GOT3 (cell line): Measurements from ENCODE around the gene DOCK2.

Experiments
- DNase-seq: peaks from one replicate; lab custom pipeline; 2025; ENCODE audit warnings: mixed read lengths; lab: John Stamatoyannopoulos, UW

DOCK2 gene

DNA sequence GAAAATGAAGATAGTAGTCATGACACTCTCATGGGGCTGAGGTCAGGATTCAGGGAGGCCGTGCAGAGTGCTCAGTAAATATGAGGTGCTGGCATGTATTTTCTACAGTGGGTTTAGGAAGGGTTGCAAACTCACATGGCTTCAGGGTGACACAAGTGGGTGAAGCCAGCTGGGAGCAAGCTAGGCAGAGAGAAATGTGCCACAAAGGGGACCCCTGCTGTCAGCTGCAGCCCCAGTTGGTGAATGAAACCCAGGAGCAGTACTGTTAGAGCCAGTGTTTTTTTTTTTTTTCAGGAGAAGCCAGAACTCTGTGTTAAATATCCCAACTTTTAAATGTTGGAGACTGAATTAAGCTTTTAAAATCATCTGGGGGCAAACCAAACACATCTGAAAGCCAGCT, 267.9 kb downstream of the DOCK2 start:
- DNase-seq, result no peak

- no peak for DNase-seq
These were observed 269.9 kb downstream of the DOCK2 start for GRCh38 chr5:169906745-169907649.

DNA sequence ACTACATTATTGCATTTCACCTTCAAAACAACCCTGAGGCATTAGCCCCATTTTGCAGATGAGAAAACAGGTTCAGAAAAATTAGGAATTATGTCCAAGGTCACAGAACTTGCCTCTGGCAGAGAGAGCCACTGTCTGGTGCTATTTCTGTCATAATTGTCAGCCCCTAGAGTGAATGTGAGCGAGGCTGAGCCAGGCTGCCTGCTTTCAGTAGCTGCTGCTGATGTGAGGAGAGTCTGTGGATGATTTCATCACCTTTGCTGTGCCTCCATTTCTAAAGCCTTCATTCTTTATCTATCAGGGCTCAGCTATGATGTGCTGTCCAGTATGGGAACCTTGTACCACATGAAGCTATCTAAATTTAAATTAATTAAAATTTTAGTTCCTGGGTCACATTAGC, 271.8 kb downstream of the DOCK2 start:
- no peak for DNase-seq

DNA sequence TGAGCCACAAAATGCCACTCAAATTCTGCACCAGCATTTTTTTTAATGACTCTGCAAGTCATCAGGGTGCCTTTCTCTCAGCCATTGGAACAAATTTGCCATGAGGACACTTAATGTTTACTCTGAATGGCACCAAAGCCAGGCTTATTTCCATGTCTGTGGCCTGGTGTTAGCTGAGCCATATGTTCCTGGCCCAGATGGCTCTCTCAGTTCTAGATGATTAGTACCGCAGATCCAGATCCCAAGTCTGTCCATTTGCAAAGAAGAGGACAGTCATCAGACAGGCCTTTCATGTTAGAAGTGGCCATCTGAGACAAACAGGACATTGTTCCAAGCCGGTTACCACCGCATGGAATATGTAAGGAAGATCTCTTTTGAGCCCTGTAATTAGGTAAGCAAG, 272.9 kb downstream of the DOCK2 start:
- no peak for DNase-seq

DNA sequence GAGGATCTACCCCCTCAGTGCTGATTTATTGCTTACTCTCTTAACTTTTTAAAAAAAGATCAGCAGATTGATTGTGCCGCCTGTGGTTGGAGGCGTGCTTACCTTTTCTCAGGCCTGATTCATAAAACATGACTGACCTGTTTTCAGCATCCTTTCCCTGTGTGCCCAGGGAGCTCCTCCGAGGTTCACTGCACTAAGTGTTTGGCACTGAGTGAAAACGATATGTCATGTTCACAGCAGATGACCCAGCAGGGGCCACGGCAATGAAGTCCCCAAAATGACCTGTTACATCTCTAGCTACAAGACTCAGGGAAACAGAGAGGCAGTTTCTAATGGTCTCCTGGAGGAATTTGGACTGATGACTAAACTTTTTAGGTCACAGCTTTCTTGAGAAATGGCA, 273.3 kb downstream of the DOCK2 start:
- DNase-seq, result no peak

GRCh38 chr5:169911448-169912212, 274.6 kb downstream of the DOCK2 start:
- no peak for DNase-seq

DNA sequence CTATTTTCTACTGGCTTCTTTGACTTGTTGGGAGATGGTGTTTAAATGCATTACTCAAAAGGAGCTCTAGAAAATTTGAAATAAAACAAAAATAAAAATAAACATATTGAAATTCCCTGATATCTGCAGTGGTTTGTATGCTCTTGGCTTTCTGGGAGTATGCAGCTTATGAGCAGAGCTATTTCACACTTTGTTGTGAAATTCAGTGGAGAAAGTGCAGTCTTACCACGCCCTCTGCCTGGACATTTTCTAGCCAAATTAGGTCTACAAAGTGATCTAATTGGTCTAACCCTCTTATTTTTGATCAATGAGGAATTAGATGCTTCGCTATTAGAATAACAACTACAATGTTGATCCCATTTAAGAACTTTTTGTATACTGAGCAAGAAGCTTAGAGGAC, 276.4 kb downstream of the DOCK2 start:
- no peak for DNase-seq

- no peak for DNase-seq
These were observed 277.7 kb downstream of the DOCK2 start for GRCh38 chr5:169914766-169915165.

GRCh38 chr5:169917500-169917899, 280.4 kb downstream of the DOCK2 start:
- no peak for DNase-seq

GRCh38 chr5:169918228-169918627, 281.2 kb downstream of the DOCK2 start:
- DNase-seq, result no peak

GRCh38 chr5:169920474-169920873, 283.4 kb downstream of the DOCK2 start:
- DNase-seq, result no peak

- no peak for DNase-seq
These were observed 284.3 kb downstream of the DOCK2 start for GRCh38 chr5:169921384-169921783.

DNA sequence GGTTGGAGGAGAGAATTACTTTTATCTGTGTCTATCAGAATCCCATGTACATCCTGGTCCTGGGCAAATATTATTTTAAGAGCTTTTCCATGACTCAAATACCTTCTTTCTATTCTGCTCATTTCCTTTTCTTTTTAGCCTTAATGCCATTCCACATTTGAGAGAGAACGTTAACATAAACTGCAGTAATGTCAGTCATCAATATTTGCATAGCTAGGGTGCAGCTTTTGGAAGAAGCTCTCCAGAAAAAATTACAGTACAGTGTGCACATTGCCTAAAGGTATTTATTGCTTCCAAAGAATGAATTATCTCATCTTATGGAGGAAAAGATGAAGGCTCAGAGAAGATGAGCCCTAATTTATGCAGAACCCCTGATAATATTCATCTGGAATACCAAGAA, 284.9 kb downstream of the DOCK2 start:
- DNase-seq, result no peak

GRCh38 chr5:169922474-169922873, 285.4 kb downstream of the DOCK2 start:
- DNase-seq, result no peak

DNA sequence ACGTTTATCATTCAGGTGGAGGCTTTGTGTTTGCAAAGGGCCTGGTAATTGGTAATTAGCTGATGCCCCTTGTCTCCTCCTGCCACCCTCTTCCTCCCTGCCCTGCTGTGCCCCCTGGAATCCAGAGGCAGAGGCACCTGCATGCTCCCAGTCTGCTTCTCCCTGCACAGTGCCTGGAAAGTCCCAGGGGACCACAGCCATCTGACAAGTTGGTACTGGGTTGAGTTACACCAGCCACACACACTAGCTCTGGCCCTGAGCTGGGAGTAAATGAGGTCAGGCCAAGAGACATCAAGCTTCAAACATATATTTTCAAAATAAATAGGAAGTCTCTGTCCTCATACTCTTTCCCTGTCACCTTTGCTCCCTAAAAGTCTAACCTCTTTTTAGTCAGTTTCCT, 286.9 kb downstream of the DOCK2 start:
- no peak for DNase-seq

GRCh38 chr5:169933127-169933526, 296.1 kb downstream of the DOCK2 start:
- no peak for DNase-seq

DNA sequence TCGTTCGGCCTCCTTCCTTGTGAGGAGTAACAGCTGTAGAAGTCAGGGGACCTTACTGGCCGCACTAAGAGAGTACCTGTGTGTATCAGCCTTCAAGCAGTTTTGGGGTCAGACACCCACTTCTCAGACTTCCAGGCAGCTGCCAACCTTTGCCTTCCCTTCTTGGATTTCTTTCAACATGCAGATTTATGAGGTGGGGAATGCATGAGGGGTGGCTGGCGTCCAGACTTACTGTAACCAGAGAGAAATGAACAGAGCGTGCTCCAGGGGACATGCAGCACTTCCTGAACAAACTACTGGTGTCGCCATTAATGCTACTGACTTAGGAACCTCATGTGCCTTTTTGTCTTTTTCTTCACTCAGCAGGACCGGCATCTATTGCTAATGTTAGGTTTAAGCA, 296.5 kb downstream of the DOCK2 start:
- DNase-seq, result no peak

GRCh38 chr5:169934990-169935389, 297.9 kb downstream of the DOCK2 start:
- no peak for DNase-seq

GRCh38 chr5:169935762-169936161, 298.7 kb downstream of the DOCK2 start:
- no peak for DNase-seq

DNA sequence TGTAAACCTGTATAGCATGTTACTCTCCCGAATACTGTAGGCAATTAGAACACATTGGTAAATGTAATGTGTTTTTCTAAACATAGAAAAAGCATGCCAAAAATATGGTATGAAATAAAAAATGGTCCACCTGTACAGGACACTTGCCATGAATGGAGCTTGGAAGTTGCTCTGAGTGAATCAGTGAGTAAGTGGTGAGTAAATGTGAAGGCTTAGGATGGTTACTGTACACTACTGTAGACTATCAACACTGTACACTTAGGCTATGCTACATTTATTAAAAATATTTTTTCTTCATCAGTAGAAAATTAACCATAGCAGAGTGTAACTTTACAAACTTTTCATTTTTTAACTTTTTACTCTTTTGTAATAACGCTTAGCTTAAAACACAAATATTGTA, 301.4 kb downstream of the DOCK2 start:
- DNase-seq, result no peak

DNA sequence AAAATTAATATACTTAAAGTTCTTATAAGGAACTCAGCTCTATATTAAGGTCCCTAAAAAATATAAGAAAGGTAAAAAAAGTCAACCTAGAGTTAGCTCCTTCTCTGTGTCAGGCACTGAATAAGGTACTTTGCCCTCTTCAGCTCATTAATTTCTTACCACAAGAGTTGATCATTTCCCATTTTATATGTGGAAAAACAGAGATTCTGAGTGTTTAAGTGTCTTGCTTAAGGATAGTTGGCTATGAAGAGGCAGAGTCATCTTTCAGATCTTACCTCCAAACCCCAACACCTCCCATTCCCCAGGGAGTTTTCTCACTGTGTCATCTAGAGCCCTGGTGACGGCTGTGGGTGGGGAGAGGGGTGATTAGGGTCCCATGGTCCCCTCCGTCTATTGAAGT, 302.7 kb downstream of the DOCK2 start:
- no peak for DNase-seq

- no peak for DNase-seq
These were observed 304.5 kb downstream of the DOCK2 start for GRCh38 chr5:169941542-169941941.

- DNase-seq, result no peak
These were observed 305.1 kb downstream of the DOCK2 start for GRCh38 chr5:169942181-169942580.
